ENCODE results near the gene GPHN.

Gene GPHN

DNA sequence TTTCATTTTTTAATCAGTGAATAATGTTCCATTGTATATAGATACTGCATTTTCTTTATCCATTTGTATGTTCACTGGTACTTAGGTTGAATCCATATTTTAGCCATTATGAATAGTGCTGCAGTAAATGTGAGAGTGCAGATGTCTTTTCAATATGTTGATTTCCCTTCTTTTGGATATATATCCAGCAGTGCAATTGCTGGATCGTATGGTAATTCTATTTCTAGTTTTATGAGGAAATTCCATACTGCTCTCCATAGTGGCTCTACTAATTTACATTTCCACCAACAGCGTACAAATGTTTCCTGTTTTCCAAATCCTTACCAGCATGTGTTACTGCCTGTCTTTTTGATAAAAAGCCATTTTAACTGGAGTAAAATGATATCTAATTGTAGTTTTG, 392.8 kb downstream of the GPHN start:
- Histone ChIP-seq H3K27ac (ENCODE audit: low read length) (no peak overlapping the region), H3K27me3 (ENCODE audit: control insufficient read depth, insufficient read depth, low read length) (no peaks in the 10 kb centered on the region), H3K9me3 (ENCODE audit: control insufficient read depth, low read depth, low read length) (no peaks in the 10 kb centered on the region), H3K9ac (ENCODE audit: low read length) (no peak overlapping the region), H3K36me3 (ENCODE audit: control insufficient read depth, low read depth, low read length) (no peaks in the 10 kb centered on the region), H3K4me3 (ENCODE audit: low read length) (no peak overlapping the region), H3K4me1 (ENCODE audit: control insufficient read depth, low read depth, low read length) (no peaks in the 10 kb centered on the region)

DNA sequence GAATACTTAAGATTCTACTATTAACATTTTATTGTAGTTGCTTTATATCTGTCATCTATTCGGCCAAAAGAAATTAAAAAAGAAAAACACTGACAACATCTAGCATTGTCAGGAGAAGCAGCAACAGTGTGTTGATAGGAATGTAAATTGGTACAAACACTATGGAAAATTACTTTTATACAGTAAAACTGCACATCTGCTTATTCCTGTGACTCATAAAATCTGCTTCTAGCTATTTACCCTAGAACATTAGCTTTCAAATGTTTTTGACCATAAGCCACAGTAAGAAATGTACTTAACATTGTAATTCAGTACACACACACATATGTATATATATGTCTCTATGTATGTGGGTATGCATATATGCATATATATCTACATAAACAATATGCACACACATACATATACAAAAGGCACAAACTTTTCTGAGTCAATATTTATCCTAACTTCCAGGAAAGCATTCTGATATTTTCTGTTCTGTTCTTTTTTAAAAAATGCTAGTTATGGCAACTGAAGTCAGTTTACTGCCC, 402.4 kb downstream of the GPHN start:
- Histone ChIP-seq H3K4me3 (ENCODE audit: low read length) (no peak overlapping the region), H3K27me3 (ENCODE audit: control insufficient read depth, insufficient read depth, low read length) (no peaks in the 10 kb centered on the region), H3K9ac (ENCODE audit: low read length) (no peak overlapping the region), H3K4me1 (ENCODE audit: control insufficient read depth, low read depth, low read length) (no peaks in the 10 kb centered on the region), H3K9me3 (ENCODE audit: control insufficient read depth, low read depth, low read length) (no peaks in the 10 kb centered on the region), H3K27ac (ENCODE audit: low read length) (no peak overlapping the region), H3K36me3 (ENCODE audit: control insufficient read depth, low read depth, low read length) (no peaks in the 10 kb centered on the region)

DNA sequence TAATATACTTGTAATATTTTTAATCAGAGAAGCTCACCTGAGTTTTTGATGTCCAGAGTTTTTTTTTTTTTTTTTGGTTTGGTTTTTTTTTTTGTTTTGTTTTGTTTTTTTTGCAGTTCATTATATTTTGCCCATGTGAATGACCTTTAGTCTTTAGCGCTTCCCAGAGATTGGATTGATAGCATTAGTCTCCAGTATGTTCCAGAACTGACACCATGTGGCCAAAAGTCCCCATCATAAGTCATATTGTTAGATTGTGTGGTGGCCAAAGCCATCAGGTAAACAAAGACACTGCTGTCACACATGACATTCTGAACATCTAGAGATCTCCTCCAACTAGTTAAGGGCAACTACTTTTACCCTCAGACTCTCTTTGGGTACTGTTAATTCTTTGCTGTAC, 408.5 kb downstream of the GPHN start:
- H3K27me3 ChIP-seq (ENCODE audit: control insufficient read depth, insufficient read depth, low read length) = no peaks in the 10 kb centered on the region
- H3K4me1 ChIP-seq (ENCODE audit: control insufficient read depth, low read depth, low read length) = no peaks in the 10 kb centered on the region

DNA sequence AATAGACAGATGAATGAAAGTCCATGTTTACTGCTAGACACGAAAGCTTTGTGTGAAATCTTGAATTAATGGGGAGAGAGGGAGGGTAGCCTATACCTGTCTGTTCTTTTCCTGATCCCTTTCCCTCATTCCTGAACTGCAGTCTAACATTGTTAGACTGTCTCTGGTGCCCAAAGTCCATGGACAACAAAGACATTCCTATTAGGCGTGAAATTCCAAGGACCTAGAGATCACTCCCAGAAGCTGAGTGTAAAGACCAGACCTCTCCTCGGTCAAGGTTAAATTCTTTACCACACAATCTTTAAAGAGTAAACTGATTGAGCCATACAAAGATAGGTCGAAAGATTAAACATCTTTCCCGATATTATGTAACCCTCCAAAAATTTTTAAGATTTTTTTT, 410.6 kb downstream of the GPHN start:
- no peaks in the 10 kb centered on the region for H3K9me3 ChIP-seq (ENCODE audit: control insufficient read depth, low read depth, low read length)
- no peak overlapping the region for H3K9ac ChIP-seq (ENCODE audit: low read length)
- H3K27ac ChIP-seq (ENCODE audit: low read length) = no peak overlapping the region
- no peaks in the 10 kb centered on the region for H3K4me1 ChIP-seq (ENCODE audit: control insufficient read depth, low read depth, low read length)
- no peaks in the 10 kb centered on the region for H3K27me3 ChIP-seq (ENCODE audit: control insufficient read depth, insufficient read depth, low read length)
- no peak overlapping the region for H3K4me3 ChIP-seq (ENCODE audit: low read length)
- no peaks in the 10 kb centered on the region for H3K36me3 ChIP-seq (ENCODE audit: control insufficient read depth, low read depth, low read length)

More for the DNA sequence above, 408.5 kb downstream of the GPHN start:
- no peak overlapping the region for H3K9ac ChIP-seq (ENCODE audit: low read length)
- no peaks in the 10 kb centered on the region for H3K36me3 ChIP-seq (ENCODE audit: control insufficient read depth, low read depth, low read length)
- H3K4me3 ChIP-seq (ENCODE audit: low read length) = no peak overlapping the region
- no peaks in the 10 kb centered on the region for H3K9me3 ChIP-seq (ENCODE audit: control insufficient read depth, low read depth, low read length)
- H3K27ac ChIP-seq (ENCODE audit: low read length) = no peak overlapping the region

DNA sequence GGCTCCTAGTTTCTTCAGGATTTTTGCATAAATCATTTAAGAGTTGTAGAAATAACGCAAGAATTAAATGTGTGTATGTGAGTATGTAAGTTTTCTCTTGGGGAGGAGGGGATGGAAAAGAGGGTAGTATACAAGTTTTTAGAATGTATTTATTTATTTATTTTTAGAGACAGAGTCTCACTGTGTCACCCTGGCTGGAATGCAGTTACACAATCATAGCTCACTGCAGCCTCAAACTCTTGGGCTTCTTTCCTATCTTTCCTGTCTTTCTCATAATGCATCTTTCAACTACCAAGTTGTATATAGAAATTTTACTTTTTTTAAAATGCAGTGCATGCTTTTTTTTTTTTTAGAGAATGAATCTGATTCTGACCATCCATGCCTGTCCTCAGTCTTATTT, 412.2 kb downstream of the GPHN start:
- Histone ChIP-seq H3K9ac (ENCODE audit: low read length) (no peak overlapping the region), H3K27me3 (ENCODE audit: control insufficient read depth, insufficient read depth, low read length) (no peaks in the 10 kb centered on the region), H3K4me3 (ENCODE audit: low read length) (no peak overlapping the region), H3K4me1 (ENCODE audit: control insufficient read depth, low read depth, low read length) (no peaks in the 10 kb centered on the region), H3K27ac (ENCODE audit: low read length) (no peak overlapping the region), H3K9me3 (ENCODE audit: control insufficient read depth, low read depth, low read length) (no peaks in the 10 kb centered on the region), H3K36me3 (ENCODE audit: control insufficient read depth, low read depth, low read length) (no peaks in the 10 kb centered on the region)

DNA sequence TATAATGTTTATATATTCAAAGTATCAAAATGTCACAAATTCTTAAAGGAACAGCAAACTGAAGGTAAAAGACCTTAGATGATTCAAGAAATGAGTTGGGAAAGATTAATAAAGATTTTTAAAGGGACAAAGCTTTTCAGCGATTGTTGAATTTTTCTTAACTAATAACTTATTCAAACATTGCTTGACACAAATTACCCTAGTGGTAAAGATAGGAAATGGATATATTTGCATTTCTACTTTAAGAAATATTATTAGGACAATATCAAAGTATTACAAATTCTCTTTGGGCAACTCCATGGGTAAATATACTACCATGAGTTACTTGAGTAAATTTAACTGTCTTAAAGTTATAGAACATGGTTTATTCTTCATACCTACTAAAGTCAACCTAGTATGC, 415.3 kb downstream of the GPHN start:
- no peak overlapping the region for H3K4me3 ChIP-seq (ENCODE audit: low read length)
- no peaks in the 10 kb centered on the region for H3K36me3 ChIP-seq (ENCODE audit: control insufficient read depth, low read depth, low read length)
- H3K27ac ChIP-seq (ENCODE audit: low read length) = no peak overlapping the region
- H3K9ac ChIP-seq (ENCODE audit: low read length) = no peak overlapping the region
- H3K4me1 ChIP-seq (ENCODE audit: control insufficient read depth, low read depth, low read length) = no peaks in the 10 kb centered on the region
- H3K27me3 ChIP-seq (ENCODE audit: control insufficient read depth, insufficient read depth, low read length) = no peaks in the 10 kb centered on the region
- no peaks in the 10 kb centered on the region for H3K9me3 ChIP-seq (ENCODE audit: control insufficient read depth, low read depth, low read length)

DNA sequence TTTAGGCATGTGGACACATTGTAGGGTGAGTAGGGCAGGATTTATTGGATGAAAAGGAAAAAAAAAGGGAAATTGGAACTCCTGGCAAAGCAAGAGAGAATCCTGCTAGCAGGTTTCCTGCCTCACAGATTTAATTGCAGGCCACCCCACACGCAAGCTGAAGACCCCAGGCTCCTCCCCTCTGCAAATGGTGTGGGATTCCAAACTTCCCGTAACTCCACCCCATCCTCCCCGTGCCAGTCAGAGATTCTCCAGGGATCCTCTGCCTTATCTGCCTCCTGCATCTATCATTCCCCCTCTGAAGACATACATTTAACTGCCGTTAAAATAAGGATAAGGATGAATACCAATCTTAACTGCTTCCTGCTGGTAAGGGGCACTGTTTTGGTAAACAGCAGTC, 431.5 kb downstream of the GPHN start:
- no peak overlapping the region for H3K4me3 ChIP-seq (ENCODE audit: low read length)
- peaks cover 16% of the 10 kb centered on the region for H3K9me3 ChIP-seq (ENCODE audit: control insufficient read depth, low read depth, low read length)
- H3K4me1 ChIP-seq (ENCODE audit: control insufficient read depth, low read depth, low read length) = no peaks in the 10 kb centered on the region
- no peaks in the 10 kb centered on the region for H3K36me3 ChIP-seq (ENCODE audit: control insufficient read depth, low read depth, low read length)
- H3K27me3 ChIP-seq (ENCODE audit: control insufficient read depth, insufficient read depth, low read length) = no peaks in the 10 kb centered on the region
- H3K9ac ChIP-seq (ENCODE audit: low read length) = no peak overlapping the region
- H3K27ac ChIP-seq (ENCODE audit: low read length) = no peak overlapping the region

DNA sequence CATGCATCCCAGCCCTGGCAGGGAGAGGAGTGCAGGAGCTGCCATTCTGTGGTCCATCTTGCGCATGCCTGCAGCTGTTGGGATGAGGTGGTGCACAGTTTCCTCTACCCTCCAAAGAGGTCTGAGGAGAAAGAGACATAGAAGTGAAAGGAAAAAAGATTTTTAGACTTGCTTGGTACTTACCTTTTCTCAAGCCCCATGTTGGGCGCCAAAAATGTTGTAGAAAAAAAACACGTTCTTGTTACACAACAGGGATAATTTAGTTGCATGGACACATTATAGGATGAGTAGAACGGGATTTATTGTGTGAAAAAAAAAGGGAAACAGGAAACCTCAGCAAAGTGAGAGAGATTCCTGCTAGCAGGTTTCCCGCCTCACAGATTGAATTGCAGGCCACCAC, 436.9 kb downstream of the GPHN start:
- Histone ChIP-seq H3K27me3 (ENCODE audit: control insufficient read depth, insufficient read depth, low read length) (no peaks in the 10 kb centered on the region), H3K9ac (ENCODE audit: low read length) (no peak overlapping the region), H3K4me3 (ENCODE audit: low read length) (no peak overlapping the region), H3K9me3 (ENCODE audit: control insufficient read depth, low read depth, low read length) (peaks cover 34% of the 10 kb centered on the region), H3K4me1 (ENCODE audit: control insufficient read depth, low read depth, low read length) (no peaks in the 10 kb centered on the region), H3K36me3 (ENCODE audit: control insufficient read depth, low read depth, low read length) (no peaks in the 10 kb centered on the region), H3K27ac (ENCODE audit: low read length) (no peak overlapping the region)

DNA sequence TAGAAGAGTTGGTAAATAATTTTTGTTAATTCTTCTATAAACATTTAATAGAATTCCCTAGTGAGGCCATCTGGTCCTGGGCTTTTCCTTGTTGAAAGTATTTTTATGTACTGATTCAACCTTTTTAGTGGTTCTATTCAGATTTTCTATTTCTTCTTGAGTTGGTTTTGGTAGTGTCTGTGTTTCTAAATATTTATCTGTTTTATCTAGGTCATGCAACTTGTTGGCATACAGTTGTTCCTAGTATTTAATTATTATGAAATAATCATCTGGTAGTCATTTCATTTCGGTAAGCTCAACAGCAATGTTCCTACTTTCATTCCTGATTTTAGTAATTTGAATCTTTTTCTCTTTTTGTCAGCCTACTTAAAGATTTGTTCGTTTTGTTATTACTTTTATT, 447.2 kb downstream of the GPHN start:
- Histone ChIP-seq H3K27me3 (ENCODE audit: control insufficient read depth, insufficient read depth, low read length) (no peaks in the 10 kb centered on the region), H3K4me3 (ENCODE audit: low read length) (no peak overlapping the region), H3K4me1 (ENCODE audit: control insufficient read depth, low read depth, low read length) (no peaks in the 10 kb centered on the region), H3K9me3 (ENCODE audit: control insufficient read depth, low read depth, low read length) (peaks cover 10% of the 10 kb centered on the region), H3K27ac (ENCODE audit: low read length) (no peak overlapping the region), H3K9ac (ENCODE audit: low read length) (no peak overlapping the region), H3K36me3 (ENCODE audit: control insufficient read depth, low read depth, low read length) (no peaks in the 10 kb centered on the region)

DNA sequence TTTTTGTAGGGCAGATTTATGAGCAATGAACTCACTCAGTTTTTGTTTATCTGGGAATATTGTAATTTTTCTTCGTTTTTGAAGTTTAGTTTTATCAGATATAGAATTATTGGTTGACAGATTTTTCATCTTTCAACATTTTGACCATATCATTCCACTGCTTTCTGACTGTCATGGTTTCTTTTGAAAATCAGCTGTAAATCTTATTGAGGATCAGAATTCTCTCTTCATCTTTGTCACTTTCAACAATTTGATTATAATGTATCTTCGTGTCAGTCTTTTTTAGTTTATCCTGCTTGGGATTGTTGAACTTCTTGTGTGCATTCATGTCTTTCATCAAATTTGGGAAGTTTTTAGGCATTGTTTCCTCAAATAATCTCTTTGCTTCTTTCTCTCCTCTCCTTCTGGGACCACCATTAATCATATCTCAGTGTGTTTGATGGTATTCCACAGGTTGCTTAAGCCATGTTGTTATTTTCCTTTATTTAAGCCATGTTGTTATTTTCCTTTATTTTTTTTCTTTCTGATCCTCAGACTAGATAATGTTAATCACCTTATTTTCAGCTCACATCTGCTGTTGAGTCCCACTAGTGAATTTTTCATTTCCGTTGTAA, 451.6 kb downstream of the GPHN start:
- no peaks in the 10 kb centered on the region for H3K27me3 ChIP-seq (ENCODE audit: control insufficient read depth, insufficient read depth, low read length)
- H3K9ac ChIP-seq (ENCODE audit: low read length) = no peak overlapping the region
- no peak overlapping the region for H3K27ac ChIP-seq (ENCODE audit: low read length)
- no peaks in the 10 kb centered on the region for H3K4me1 ChIP-seq (ENCODE audit: control insufficient read depth, low read depth, low read length)
- no peaks in the 10 kb centered on the region for H3K36me3 ChIP-seq (ENCODE audit: control insufficient read depth, low read depth, low read length)
- H3K9me3 ChIP-seq (ENCODE audit: control insufficient read depth, low read depth, low read length) = peaks cover 10% of the 10 kb centered on the region
- H3K4me3 ChIP-seq (ENCODE audit: low read length) = no peak overlapping the region

DNA sequence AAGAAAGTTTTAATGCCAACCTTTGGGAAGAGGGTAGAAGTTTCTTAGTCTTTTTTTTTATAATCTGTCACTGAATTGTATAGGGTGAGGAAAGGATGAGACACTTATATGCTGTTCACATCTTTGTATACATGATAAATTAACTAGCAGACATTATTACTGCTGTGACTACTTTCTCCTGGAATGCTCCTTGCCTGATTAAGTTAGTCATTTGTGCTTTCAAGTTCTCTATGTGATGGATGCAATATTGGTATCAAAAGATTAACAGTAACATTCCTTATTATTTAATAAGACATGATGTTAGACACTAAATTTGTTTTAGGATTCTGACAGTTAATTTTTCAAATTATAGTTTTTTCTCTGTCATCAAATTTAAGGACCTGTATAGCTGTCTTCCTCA, 457.9 kb downstream of the GPHN start:
- Histone ChIP-seq H3K27me3 (ENCODE audit: control insufficient read depth, insufficient read depth, low read length) (no peaks in the 10 kb centered on the region), H3K9ac (ENCODE audit: low read length) (no peak overlapping the region), H3K27ac (ENCODE audit: low read length) (no peak overlapping the region), H3K9me3 (ENCODE audit: control insufficient read depth, low read depth, low read length) (no peaks in the 10 kb centered on the region), H3K36me3 (ENCODE audit: control insufficient read depth, low read depth, low read length) (no peaks in the 10 kb centered on the region), H3K4me3 (ENCODE audit: low read length) (no peak overlapping the region), H3K4me1 (ENCODE audit: control insufficient read depth, low read depth, low read length) (no peaks in the 10 kb centered on the region)

DNA sequence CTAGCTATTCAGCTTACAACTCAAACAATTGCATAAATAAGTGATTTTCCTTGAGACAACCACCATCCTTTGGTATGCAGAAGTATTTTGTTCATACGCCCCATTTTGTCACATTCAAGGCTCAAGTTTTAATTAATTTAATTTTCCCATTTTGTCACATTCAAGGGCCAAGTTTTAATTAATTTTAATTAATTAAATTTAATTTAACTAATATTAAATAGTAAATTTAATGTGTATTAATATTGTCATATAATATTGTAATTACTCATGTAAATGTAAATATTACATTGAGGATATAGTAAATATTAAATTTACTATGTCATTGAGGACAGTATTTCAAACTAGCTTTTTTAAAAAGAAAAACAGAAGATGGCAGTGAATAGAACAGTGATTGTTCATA, 464.5 kb downstream of the GPHN start:
- no peaks in the 10 kb centered on the region for H3K9me3 ChIP-seq (ENCODE audit: control insufficient read depth, low read depth, low read length)
- H3K27ac ChIP-seq (ENCODE audit: low read length) = no peak overlapping the region
- H3K4me1 ChIP-seq (ENCODE audit: control insufficient read depth, low read depth, low read length) = no peaks in the 10 kb centered on the region
- H3K27me3 ChIP-seq (ENCODE audit: control insufficient read depth, insufficient read depth, low read length) = no peaks in the 10 kb centered on the region
- no peak overlapping the region for H3K4me3 ChIP-seq (ENCODE audit: low read length)
- H3K9ac ChIP-seq (ENCODE audit: low read length) = no peak overlapping the region
- no peaks in the 10 kb centered on the region for H3K36me3 ChIP-seq (ENCODE audit: control insufficient read depth, low read depth, low read length)

Measured in iPS-18a (cell line).